ENCODE data around the gene WDR74. TPM values are rescaled to one million over a fixed set of nuclear protein-coding genes. Genes with fewer than 3 reads are reported as not detected.
A peak's percentile ranks its signal among the peaks of the same experiment; 100 is the strongest.
"Not testable (repeated sequence)": the region's sequence is repeated elsewhere in the genome, so short reads cannot be mapped to it uniquely, and the experiment has no call there.

WDR74 gene
- total RNA-seq, 1 donor from 2014 or later: 37.5 TPM

GRCh38 chr11:62842171-62842741 is 2.9 kb upstream of the WDR74 start:
- no peak for DNase-seq (ENCODE audit: extremely low read depth, low read depth, low spot score)

- DNase-seq (ENCODE audit: extremely low read depth, low read depth, low spot score): peak; percentile 98
Observed at GRCh38 chr11:62841361-62842170, 2.2 kb upstream of the WDR74 start.

GRCh38 chr11:62840721-62841360 is 1.5 kb upstream of the WDR74 start:
- DNase-seq (ENCODE audit: extremely low read depth, low read depth, low spot score): not testable (repeated sequence)

GRCh38 chr11:62835336-62835735 is 4.1 kb downstream of the WDR74 start:
- no peak for DNase-seq (ENCODE audit: extremely low read depth, low read depth, low spot score)

- DNase-seq (ENCODE audit: extremely low read depth, low read depth, low spot score): no peak
Observed at GRCh38 chr11:62832336-62833234, 6.8 kb downstream of the WDR74 start, which contains the start of gene TEX54. Gene TEX54 (minus strand): TSS chr11:62832841.

GRCh38 chr11:62831520-62832335 is 7.7 kb downstream of the WDR74 start, which contains the start of gene STX5:
Gene STX5 (minus strand): TSS chr11:62832051. CDS start chr11:62831243, 808 bp downstream.
- DNase-seq (ENCODE audit: extremely low read depth, low read depth, low spot score): peak; percentile 94

GRCh38 chr11:62830904-62831519 is 8.4 kb downstream of the WDR74 start:
- no peak for DNase-seq (ENCODE audit: extremely low read depth, low read depth, low spot score)

- DNase-seq (ENCODE audit: extremely low read depth, low read depth, low spot score): not testable (repeated sequence)
Observed at GRCh38 chr11:62828130-62828529, 11.3 kb downstream of the WDR74 start.

GRCh38 chr11:62823677-62824076 is 15.7 kb downstream of the WDR74 start:
- DNase-seq (ENCODE audit: extremely low read depth, low read depth, low spot score): no peak

- DNase-seq (ENCODE audit: extremely low read depth, low read depth, low spot score): no peak
Observed at GRCh38 chr11:62817129-62817528, 22.3 kb downstream of the WDR74 start.

GRCh38 chr11:62816557-62816956 is 22.8 kb downstream of the WDR74 start:
- DNase-seq (ENCODE audit: extremely low read depth, low read depth, low spot score): no peak

- no peak for DNase-seq (ENCODE audit: extremely low read depth, low read depth, low spot score)
Observed at GRCh38 chr11:62811659-62812058, 27.7 kb downstream of the WDR74 start.

GRCh38 chr11:62810748-62811147 is 28.6 kb downstream of the WDR74 start:
- DNase-seq (ENCODE audit: extremely low read depth, low read depth, low spot score): no peak

GRCh38 chr11:62806611-62807121 is 32.7 kb downstream of the WDR74 start:
- DNase-seq (ENCODE audit: extremely low read depth, low read depth, low spot score): no peak

GRCh38 chr11:62805961-62806441 is 33.4 kb downstream of the WDR74 start:
- DNase-seq (ENCODE audit: extremely low read depth, low read depth, low spot score): no peak

- DNase-seq (ENCODE audit: extremely low read depth, low read depth, low spot score): peak; percentile 55
Observed at GRCh38 chr11:62805076-62805892, 34.1 kb downstream of the WDR74 start, which contains the start of gene NXF1. Gene NXF1 (minus strand): TSS chr11:62805440. CDS start chr11:62805356, 84 bp downstream.

GRCh38 chr11:62804310-62805075 is 34.9 kb downstream of the WDR74 start:
- no peak for DNase-seq (ENCODE audit: extremely low read depth, low read depth, low spot score)

Measured in glomerular endothelial cell (primary cell).